CD4-positive, alpha-beta T cell treated with Interferon gamma for 1 hour (primary cell): ENCODE results near the gene TJP3.
A peak's percentile ranks its signal among the peaks of the same experiment; 100 is the strongest.
"Not testable (repeated sequence)": the region's sequence is repeated elsewhere in the genome, so short reads cannot be mapped to it uniquely, and the experiment has no call there.

ENCODE experiments used
- DNase-seq: peaks from one replicate; pipeline ENCODE4 v3.0.0-alpha.2; 2020

Gene TJP3

DNA sequence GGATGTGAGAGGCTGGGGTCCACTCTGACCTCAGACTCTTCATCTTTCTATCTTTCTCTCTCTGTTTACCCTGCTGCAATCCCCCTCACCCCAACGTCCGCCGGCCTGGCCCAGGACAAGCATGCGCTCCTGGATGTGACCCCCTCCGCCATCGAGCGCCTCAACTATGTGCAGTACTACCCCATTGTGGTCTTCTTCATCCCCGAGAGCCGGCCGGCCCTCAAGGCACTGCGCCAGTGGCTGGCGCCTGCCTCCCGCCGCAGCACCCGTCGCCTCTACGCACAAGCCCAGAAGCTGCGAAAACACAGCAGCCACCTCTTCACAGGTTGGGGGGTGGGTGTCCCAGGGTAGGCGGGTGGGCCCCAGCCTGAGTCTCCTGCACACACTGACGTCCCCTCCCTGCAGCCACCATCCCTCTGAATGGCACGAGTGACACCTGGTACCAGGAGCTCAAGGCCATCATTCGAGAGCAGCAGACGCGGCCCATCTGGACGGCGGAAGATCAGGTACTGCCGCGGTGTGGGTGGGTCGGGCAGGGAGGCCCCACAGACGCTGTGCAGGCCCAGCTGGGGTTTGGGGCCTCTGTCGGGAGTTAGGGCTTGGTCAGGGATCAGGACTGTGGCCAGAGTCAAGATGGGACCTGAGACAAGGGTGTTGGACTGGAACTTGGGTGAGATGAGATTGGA is 38.3 kb downstream of the TJP3 start:
- DNase-seq = no peak

- no peak for DNase-seq
Measured at GRCh38 chr19:3748965-3749364, 40.8 kb downstream of the TJP3 start.

DNA sequence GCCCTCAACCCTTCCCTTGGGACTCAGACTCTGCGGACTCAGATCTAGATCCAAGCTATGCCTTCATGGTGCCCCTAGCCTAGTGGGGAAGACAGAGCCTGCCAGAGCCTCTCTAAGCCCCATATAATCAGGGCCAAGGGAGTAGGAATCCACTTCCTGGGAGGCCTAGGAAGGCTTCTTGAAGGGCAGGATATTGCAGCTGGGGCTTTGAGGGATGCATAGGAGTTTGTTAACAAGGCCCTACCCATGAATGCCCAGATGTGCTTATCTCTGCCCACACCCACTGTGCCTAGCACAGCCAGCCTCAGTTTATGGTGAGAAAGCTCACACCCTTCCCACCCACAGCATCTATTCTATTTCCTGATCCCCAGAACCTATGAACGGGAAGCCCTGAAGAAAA is 42.0 kb downstream of the TJP3 start:
- no peak for DNase-seq

GRCh38 chr19:3751236-3751635 is 43.1 kb downstream of the TJP3 start:
- no peak for DNase-seq

DNA sequence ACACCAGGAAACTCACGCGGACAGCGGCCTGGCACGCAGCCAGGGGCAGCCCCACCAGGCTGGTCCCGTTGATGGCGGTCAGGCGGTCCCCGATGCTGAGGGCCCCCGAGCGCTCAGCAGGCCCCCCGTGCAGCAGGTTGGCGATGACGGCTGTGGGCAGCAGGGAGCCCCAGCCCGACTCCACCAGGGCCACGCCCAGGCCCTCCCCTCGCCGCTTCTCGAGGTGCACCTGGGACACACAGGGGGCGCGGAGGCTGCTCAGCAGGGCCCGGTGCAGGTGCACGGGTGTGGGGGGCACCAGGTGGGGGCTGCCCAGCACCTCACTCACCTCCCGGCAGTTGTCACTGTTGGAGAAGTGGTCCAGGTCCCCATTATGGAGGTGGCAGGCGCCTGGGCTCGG is 44.3 kb downstream of the TJP3 start:
- no peak for DNase-seq

DNA sequence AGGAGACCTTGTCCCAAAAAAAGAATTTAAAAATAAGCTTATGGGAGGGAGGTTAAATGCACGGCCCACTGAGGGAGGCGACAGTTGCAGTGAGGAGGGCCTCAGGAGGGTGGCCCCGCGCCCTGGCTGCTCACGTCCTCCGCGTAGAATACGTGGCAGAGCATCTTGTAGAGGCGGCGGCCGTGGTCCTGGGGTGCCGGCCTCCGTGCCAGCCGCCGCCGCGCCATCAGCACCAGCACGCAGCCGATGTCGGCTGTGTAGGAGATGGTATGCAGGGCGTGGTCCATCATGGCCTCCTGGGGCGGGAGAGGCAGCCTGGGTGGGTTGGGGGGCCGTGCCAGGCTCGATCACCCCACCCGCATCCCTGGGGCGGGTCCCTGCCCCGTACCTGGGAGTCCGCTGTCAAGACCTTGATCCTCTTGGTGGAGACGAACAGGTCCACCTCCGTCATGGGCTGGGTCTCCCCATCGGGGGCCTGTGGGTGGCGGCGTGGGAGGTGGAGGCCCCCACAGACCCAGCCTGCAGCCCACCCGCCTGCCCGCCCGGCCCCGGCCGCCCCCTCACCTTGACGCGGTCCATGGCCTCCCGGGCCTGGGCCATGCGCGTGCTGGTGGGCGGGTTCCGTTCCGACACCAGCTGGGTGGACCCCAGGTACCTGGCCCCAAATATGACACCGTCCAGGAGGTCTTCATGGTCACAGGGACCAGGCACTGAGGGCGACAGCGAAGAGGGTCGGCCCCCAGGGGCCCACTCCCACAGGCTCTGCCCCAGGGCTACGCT is 45.6 kb downstream of the TJP3 start:
- DNase-seq = no peak

- DNase-seq = not testable (repeated sequence)
Measured at GRCh38 chr19:3757705-3758104, 49.5 kb downstream of the TJP3 start.

DNA sequence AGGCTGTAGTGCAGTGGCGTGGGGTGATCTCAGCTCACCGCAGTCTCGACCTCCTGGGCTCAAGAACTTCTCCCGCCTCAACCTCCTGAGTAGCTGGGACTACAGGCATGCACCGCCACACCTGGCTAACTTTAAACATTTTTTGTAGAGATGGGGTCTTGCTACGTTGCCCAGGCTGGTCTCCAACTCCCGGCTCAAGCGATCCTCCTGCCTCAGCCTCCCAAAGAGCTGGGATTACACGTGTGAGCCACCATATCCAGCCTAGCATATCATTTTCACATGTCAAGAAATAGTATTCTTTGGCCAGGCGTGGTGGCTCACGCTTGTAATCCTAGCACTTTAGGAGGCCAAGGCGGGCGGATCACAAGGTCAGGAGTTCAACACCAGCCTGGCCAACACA is 50.1 kb downstream of the TJP3 start:
- not testable (repeated sequence) for DNase-seq

DNA sequence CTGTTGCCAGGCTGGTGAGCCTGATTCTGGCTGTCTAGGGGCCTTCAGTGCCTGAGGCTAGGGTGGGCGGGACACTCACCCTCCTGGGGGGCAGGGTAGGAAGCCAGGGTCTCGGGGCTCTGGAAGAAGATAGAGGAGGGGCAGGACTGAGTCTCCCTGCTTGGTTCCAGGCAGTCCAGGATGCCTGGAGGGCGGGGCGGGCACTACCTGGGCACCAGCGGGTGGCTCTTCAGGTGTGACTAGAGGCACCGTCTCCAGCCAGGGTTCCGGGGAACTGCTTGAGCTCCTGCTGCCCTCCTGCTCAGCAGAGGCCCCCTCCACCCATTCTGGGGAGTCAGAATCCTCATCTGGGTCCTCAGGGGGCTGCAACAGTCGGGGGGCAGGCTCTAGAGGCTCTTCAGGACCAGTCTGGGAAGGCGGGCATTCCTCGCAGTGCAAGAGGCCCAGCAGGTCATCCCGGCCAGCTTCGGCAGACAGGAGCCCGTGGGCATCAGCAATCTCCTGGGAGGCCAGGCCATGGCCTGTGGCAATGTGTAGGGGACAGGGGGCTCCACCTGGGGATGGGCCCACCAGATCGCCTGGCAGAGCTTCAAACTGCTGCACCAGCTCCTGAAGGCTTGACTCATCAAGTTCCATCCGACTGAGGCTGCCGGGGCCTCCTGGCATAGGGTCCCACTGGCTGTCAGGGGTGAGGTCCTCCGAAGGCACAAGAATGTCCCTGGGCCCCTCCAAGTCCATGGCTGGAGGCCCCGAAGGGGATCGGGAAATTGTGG is 51.5 kb downstream of the TJP3 start:
- no peak for DNase-seq

DNA sequence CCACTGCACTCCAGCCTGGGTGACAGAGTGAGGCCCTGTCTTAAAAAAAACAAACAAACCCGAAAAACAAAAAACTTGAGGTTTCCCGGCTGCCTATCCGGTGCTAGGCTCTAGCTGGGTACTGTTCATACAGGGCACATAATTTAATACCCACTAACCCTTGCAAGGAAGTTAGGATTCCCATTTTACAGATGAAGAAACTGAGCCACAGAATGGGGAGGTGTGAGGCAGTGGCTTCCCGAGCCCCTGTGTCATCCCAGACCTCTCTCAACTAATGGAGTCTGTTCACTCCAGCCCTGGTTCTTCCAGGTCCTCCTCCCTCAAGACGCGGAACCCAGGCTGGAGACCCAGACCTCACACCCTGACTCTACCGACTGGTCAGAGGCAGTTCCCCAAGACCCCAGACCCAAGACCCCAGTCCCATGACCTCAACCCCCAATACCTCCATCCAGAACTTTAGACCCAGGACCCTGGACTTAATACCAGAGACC is 52.7 kb downstream of the TJP3 start:
- DNase-seq = peak; percentile 20

DNA sequence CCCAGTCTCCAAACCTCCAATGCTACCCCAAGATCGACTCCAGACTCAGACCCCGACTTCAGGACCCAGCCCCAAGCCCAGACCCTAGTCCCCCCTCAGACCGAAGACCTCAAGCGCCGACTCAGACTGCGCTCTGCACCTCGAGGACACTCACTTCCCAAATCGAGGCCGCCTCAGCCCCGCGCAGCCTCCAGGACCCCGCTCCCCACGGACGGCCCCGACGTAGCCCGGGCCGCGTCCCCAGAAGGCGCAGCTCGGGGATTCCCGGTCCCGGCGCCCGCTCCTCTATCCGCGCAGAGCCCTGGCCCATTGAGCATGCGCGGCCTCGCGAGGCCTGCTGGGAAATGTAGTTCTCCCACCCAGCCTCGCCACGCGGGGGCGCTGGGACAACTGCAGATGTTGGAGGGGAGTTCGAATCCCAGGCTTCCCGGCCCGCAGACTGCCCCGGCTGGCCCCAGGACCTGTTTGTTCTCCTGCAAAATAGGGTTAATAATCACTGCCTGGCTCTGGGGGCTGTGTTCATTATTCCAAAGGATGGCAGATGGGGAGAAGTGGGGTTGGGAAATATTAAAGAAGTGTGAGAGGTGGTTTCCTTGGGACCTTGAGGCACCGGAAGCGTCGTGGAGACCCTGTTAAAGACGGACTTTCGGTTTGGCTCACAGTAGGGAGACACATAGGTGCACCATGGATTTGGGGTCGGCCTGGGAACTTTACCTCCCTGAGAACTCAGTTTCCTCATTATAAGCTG is 53.4 kb downstream of the TJP3 start, which contains the start of gene APBA3:
TSS of gene APBA3 (minus strand) at position 311 of the 748 bp plus-strand sequence. CDS start 1,428 bp downstream, outside the sequence.
- DNase-seq = peak; percentile 94

DNA sequence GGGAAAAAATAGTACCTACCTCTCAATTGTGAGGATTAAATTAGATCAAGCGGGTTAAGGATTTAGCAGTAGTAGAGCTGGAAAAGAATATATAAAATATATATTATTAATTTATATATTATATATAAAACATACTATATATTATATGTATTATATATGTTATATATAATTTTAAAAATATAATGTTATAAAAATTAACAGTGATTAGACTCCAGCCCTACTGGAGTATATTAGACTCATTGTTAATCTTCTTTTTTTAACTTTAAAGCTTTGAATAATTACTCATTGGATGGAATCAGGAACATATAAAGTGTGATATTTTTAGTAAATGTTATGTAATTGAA is 53.9 kb downstream of the TJP3 start:
- no peak for DNase-seq

- peak; percentile 99 for DNase-seq
Measured at GRCh38 chr19:3762501-3763459, 54.6 kb downstream of the TJP3 start, which contains the start of gene MRPL54. Gene MRPL54 (plus strand): TSS chr19:3762682. CDS start chr19:3762701, 19 bp downstream.

DNA sequence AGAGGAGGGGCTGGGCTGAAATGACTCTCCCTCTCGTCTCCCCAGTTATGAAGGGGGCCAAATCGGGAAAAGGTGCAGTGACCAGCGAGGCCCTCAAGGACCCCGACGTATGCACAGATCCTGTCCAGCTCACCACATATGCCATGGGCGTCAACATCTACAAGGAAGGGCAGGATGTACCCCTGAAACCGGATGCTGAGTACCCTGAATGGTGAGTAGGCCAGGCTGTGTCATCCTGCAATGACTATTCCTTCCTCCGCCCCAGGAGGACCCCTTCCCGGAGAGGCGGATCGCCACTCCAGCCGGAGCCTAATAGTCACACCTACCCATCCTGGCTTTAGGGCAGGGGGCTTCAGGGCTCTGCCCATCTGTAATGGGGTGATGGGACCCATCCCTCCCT is 56.9 kb downstream of the TJP3 start:
- DNase-seq = no peak

GRCh38 chr19:3765757-3766156 is 57.6 kb downstream of the TJP3 start:
- DNase-seq = not testable (repeated sequence)

DNA sequence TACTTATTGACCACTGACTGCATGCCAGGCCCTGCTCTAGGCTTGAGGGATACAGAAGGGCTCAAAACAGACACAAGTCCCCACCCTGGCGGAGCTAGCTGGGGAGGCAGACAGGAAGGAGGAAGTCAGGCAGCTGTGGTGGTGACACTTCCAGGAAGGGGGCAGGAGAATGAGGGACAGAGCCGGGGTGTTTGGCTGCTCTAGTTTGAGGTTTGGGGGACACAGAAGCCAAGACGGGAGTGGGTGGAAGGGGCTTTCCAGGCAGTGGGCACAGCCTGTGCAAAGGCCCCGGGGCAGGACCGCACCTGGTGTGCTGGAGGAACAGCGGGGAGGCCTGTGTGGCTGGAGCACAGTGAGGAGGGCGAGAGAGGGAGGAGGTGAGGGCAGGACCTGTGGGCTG is 58.3 kb downstream of the TJP3 start:
- no peak for DNase-seq

GRCh38 chr19:3767050-3767449 is 58.9 kb downstream of the TJP3 start:
- no peak for DNase-seq

- no peak for DNase-seq
Measured at GRCh38 chr19:3768015-3768747, 60.0 kb downstream of the TJP3 start.

DNA sequence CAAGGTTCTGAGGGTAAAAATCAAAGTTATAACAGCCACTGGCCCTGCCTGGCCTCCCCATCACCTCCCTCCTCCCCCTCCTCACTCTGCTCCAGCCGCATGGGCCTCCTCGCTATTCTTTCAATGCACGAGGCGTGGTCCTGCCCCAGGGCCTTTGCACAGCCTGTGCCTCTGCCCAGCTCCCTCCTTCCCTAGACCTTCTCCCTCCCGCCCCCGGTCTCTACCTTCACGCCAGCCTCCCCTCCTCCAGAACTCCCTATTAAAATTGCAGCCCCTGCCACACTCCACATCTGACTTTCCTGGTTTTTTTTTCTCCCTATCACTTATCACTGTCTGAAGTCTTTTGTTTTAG is 60.5 kb downstream of the TJP3 start:
- DNase-seq = no peak

- no peak for DNase-seq
Measured at GRCh38 chr19:3769494-3769893, 61.3 kb downstream of the TJP3 start.
